Liver (tissue), 9 donors: ENCODE results near the gene ADARB1. TPM values are rescaled to one million over a fixed set of nuclear protein-coding genes. Genes with fewer than 3 reads are reported as not detected.

Source experiments
- DNase-seq: peaks from one replicate; pipeline ENCODE4 v3.0.0-alpha.2; 2017; ENCODE audit warnings: low spot score
- H3K27ac ChIP-seq, 2 donors: one replicate each; pipeline ENCODE4 v1.7.0; 2013; ENCODE audit warnings: inconsistent platforms in 2 of 2, low read length in 2 of 2, control low read depth in 1 of 2, low read depth in 1 of 2, mild to moderate bottlenecking in 1 of 2
- H3K27me3 ChIP-seq, 4 donors: one replicate each; pipeline versions ENCODE4 v1.6.1 to v1.7.0; 2013; ENCODE audit warnings: low read length in 3 of 4, inconsistent platforms in 1 of 4, mild to moderate bottlenecking in 1 of 4, moderate library complexity in 1 of 4; ENCODE audit not compliant: control insufficient read depth in 4 of 4, insufficient read depth in 4 of 4
- H3K36me3 ChIP-seq, 4 donors: one replicate each; pipeline versions ENCODE4 v1.6.1 to v1.7.0; 2013; ENCODE audit warnings: low read length in 3 of 4, mild to moderate bottlenecking in 3 of 4, low read depth in 1 of 4, moderate library complexity in 1 of 4; ENCODE audit not compliant: control insufficient read depth in 4 of 4, insufficient read depth in 3 of 4
- H3K4me1 ChIP-seq, 4 donors: one replicate each; pipeline versions ENCODE4 v1.6.1 to v1.7.0; 2013; ENCODE audit warnings: low read length in 3 of 4, mild to moderate bottlenecking in 3 of 4, moderate library complexity in 1 of 4; ENCODE audit not compliant: control insufficient read depth in 4 of 4, insufficient read depth in 4 of 4
- H3K4me3 ChIP-seq, 3 donors: one replicate each; pipeline versions ENCODE4 v1.6.1 to v1.7.0; 2013; ENCODE audit warnings: low read length in 3 of 3, control low read depth in 1 of 3, low read depth in 1 of 3, mild to moderate bottlenecking in 1 of 3
- H3K9ac ChIP-seq, 2 donors: one replicate each; pipeline ENCODE4 v1.7.0; 2013; ENCODE audit warnings: low read length in 2 of 2, mild to moderate bottlenecking in 2 of 2, moderate library complexity in 2 of 2, control low read depth in 1 of 2, low read depth in 1 of 2
- H3K9me3 ChIP-seq, 4 donors: one replicate each; pipeline versions ENCODE4 v1.6.1 to v1.7.0; 2013; ENCODE audit warnings: low read length in 3 of 4; ENCODE audit not compliant: control insufficient read depth in 4 of 4
- FOXA2 ChIP-seq: IDR thresholded peaks from 2 replicates; pipeline ENCODE4 v1.6.1; 2016; ENCODE audit warnings: antibody characterized with exemption
- GABPA ChIP-seq, 2 donors: IDR thresholded peaks in 1 of 2; conservative IDR thresholded peaks in 1 of 2; 2 replicates each; pipeline ENCODE4 v1.6.1; 2016; ENCODE audit warnings: antibody characterized with exemption in 2 of 2, mild to moderate bottlenecking in 1 of 2, moderate library complexity in 1 of 2
- JUND ChIP-seq, 2 donors: IDR thresholded peaks; 2 replicates each; pipeline ENCODE4 v1.6.1; 2016; ENCODE audit warnings: antibody characterized with exemption in 2 of 2
- RAD21 ChIP-seq, 2 donors: IDR thresholded peaks; 2 replicates each; pipeline ENCODE4 v1.6.1; 2016; ENCODE audit warnings: antibody characterized with exemption in 2 of 2, mild to moderate bottlenecking in 2 of 2
- RXRA ChIP-seq, 2 donors: IDR thresholded peaks; 2 replicates each; pipeline ENCODE4 v1.6.1; 2017 to 2018; ENCODE audit warnings: antibody characterized with exemption in 2 of 2, mild to moderate bottlenecking in 1 of 2
- SP1 ChIP-seq: IDR thresholded peaks from 2 replicates; pipeline ENCODE4 v1.6.1; 2018; ENCODE audit warnings: antibody characterized with exemption, mild to moderate bottlenecking
- TAF1 ChIP-seq: conservative IDR thresholded peaks from 2 replicates; pipeline ENCODE4 v1.6.1; 2016; ENCODE audit warnings: antibody characterized with exemption, mild to moderate bottlenecking
- YY1 ChIP-seq: IDR thresholded peaks from 2 replicates; pipeline ENCODE4 v1.6.1; 2016; ENCODE audit warnings: antibody characterized with exemption, mild to moderate bottlenecking
- ZBTB33 ChIP-seq: IDR thresholded peaks from 2 replicates; pipeline ENCODE4 v1.6.1; 2016; ENCODE audit warnings: antibody characterized with exemption
- WGBS: extraction: QIAGEN DNeasy Blood & Tissue Kit; methylation state at CpG from one replicate; pipeline ENCODE4 v1.1.7; 2013; 5-methylcytosine and 5-hydroxymethylcytosine counted together
- polyA plus RNA-seq, 2 donors: library from polyadenylated mRNA; stranded (reverse) in 1 of 2; unstranded in 1 of 2; fragments of 200-250 nt in 1 of 2; fragments of >200 nt in 1 of 2; fragmentation: Nextera tagmentation in 1 of 2; extraction: Ambion mirVana in 1 of 2; gene quantifications; one replicate each; pipeline versions ENCODE4 v1.2.1 to v1.2.3, GENCODE V29; 2013 to 2015
- total RNA-seq, 2 donors: library from RNA; depleted of rRNA; stranded (reverse); fragments of >200 nt; gene quantifications; one replicate each; pipeline ENCODE4 v1.2.3, GENCODE V29; 2014
- TF ChIP-seq, protein P1 (sequence below): IDR thresholded peaks from 2 replicates; pipeline ENCODE4 v1.6.1; 2016; ENCODE audit warnings: antibody characterized with exemption
- TF ChIP-seq, protein P2 (sequence below): fragments of 150-350 bp; IDR thresholded peaks from 2 replicates; pipeline ENCODE4 v1.5.1; 2017; ENCODE audit warnings: improper control_type of control experiment, low read depth, low read length; ENCODE audit not compliant: missing input control
- TF ChIP-seq, protein P3 (sequence below): IDR thresholded peaks from 2 replicates; pipeline ENCODE4 v1.6.1; 2016; ENCODE audit warnings: antibody characterized with exemption, mild to moderate bottlenecking
- donor health status: healthy.
- donor health status: healthy.
- donor health status: healthy.
- donor health status: healthy.
- donor health status: healthy.

ADARB1 gene
- total and polyA plus RNA-seq, 4 donors, result 1.6 to 7.8 (median 2.9) TPM

DNA sequence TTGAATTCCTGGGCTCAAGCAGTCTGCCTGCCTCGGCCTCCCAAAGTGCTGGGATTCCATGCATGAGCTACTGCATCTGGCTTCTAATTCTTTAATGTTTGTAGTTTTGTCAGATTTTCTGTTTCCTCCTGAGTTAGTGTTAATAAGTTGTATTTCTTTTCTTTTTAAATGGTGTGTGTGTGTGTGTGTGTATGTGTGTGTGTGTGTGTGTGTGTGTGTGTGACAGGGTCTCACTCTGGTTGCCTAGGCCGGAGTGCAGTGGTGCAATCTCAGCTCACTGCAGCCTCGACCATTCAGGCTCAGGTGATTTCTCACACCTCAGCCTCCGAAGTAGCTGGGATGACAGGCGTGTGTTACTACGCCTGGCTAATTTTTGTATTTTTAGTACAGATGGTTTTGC is 50.2 kb downstream of the ADARB1 start (continued):
- no peak for TF ChIP-seq FOXA2
- TF ChIP-seq RAD21 (IDR thresholded peaks at IDR 0.05), result no peak
- TF ChIP-seq YY1, result no peak

DNA sequence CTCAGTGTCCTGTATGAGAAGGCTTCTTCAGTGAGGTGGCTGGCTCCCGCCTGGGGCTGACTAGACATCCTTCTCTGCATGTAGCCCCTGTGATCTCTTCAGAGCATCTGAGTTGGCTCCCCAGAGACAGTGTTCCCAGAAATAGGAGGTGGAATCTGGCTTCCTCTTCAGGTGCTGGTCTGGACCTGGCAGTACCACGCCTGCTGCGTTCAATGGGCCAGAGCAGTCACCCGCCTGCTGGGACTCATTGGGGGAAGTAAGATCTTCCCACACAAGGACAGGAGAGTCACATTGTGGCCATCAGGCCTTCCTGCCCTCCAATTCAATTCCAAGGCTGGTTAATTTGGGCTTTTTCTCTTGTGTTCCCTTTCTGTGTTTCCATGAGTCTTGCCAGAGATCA is 51.0 kb downstream of the ADARB1 start:
- no peak for DNase-seq
- Histone ChIP-seq H3K36me3 (no peaks in the 10 kb centered on the region), H3K4me3 (no peak overlapping the region), H3K9ac (no peak overlapping the region), H3K27me3 (no peaks in the 10 kb centered on the region), H3K27ac (no peak overlapping the region), H3K9me3 (no peaks in the 10 kb centered on the region), H3K4me1 (no peaks in the 10 kb centered on the region)
- 94% methylated on average over 4 of the region's 4 CpGs for WGBS
- TF ChIP-seq YY1, result no peak
- TF ChIP-seq FOXA2, result no peak
- TF ChIP-seq, protein P1, sequence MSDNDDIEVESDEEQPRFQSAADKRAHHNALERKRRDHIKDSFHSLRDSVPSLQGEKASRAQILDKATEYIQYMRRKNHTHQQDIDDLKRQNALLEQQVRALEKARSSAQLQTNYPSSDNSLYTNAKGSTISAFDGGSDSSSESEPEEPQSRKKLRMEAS, result no peak
- TF ChIP-seq, protein P2, sequence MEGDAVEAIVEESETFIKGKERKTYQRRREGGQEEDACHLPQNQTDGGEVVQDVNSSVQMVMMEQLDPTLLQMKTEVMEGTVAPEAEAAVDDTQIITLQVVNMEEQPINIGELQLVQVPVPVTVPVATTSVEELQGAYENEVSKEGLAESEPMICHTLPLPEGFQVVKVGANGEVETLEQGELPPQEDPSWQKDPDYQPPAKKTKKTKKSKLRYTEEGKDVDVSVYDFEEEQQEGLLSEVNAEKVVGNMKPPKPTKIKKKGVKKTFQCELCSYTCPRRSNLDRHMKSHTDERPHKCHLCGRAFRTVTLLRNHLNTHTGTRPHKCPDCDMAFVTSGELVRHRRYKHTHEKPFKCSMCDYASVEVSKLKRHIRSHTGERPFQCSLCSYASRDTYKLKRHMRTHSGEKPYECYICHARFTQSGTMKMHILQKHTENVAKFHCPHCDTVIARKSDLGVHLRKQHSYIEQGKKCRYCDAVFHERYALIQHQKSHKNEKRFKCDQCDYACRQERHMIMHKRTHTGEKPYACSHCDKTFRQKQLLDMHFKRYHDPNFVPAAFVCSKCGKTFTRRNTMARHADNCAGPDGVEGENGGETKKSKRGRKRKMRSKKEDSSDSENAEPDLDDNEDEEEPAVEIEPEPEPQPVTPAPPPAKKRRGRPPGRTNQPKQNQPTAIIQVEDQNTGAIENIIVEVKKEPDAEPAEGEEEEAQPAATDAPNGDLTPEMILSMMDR, result no peak
- no peak for TF ChIP-seq GABPA (IDR thresholded peaks at IDR 0.05 in 1 of 2, conservative IDR thresholded peaks at IDR 0.05 in 1 of 2)
- no peak for TF ChIP-seq RAD21 (IDR thresholded peaks at IDR 0.05)
- no peak for TF ChIP-seq RXRA (IDR thresholded peaks at IDR 0.05)

GRCh38 chr21:45126204-45126626 is 51.8 kb downstream of the ADARB1 start:
- H3K9me3 ChIP-seq, result no peaks in the 10 kb centered on the region
- H3K9ac ChIP-seq, result no peak overlapping the region
- no peaks in the 10 kb centered on the region for H3K4me1 ChIP-seq
- WGBS, result 88% methylated on average over 11 of the region's 11 CpGs
- H3K4me3 ChIP-seq, result no peak overlapping the region
- no peak for DNase-seq
- no peak for TF ChIP-seq SP1
- TF ChIP-seq ZBTB33, result no peak
- no peak for TF ChIP-seq JUND (IDR thresholded peaks at IDR 0.05)
- TF ChIP-seq, protein P3, sequence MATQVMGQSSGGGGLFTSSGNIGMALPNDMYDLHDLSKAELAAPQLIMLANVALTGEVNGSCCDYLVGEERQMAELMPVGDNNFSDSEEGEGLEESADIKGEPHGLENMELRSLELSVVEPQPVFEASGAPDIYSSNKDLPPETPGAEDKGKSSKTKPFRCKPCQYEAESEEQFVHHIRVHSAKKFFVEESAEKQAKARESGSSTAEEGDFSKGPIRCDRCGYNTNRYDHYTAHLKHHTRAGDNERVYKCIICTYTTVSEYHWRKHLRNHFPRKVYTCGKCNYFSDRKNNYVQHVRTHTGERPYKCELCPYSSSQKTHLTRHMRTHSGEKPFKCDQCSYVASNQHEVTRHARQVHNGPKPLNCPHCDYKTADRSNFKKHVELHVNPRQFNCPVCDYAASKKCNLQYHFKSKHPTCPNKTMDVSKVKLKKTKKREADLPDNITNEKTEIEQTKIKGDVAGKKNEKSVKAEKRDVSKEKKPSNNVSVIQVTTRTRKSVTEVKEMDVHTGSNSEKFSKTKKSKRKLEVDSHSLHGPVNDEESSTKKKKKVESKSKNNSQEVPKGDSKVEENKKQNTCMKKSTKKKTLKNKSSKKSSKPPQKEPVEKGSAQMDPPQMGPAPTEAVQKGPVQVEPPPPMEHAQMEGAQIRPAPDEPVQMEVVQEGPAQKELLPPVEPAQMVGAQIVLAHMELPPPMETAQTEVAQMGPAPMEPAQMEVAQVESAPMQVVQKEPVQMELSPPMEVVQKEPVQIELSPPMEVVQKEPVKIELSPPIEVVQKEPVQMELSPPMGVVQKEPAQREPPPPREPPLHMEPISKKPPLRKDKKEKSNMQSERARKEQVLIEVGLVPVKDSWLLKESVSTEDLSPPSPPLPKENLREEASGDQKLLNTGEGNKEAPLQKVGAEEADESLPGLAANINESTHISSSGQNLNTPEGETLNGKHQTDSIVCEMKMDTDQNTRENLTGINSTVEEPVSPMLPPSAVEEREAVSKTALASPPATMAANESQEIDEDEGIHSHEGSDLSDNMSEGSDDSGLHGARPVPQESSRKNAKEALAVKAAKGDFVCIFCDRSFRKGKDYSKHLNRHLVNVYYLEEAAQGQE, result no peak
- TF ChIP-seq TAF1, result no peak
- TF ChIP-seq, protein P2, result no peak
- TF ChIP-seq RAD21 (IDR thresholded peaks at IDR 0.05), result no peak
- TF ChIP-seq RXRA (IDR thresholded peaks at IDR 0.05), result no peak
- no peaks in the 10 kb centered on the region for H3K36me3 ChIP-seq
- no peak overlapping the region for H3K27ac ChIP-seq
- H3K27me3 ChIP-seq, result no peaks in the 10 kb centered on the region
